GM18526 (cell line): Measurements from ENCODE around the gene TMEM87B.

ENCODE experiments used
- POLR2A ChIP-seq: IDR thresholded peaks from 3 replicates; pipeline ENCODE4 v1.6.1; 2011; ENCODE audit not compliant: insufficient read length; ENCODE audit errors: extremely low read depth

The TMEM87B gene

DNA sequence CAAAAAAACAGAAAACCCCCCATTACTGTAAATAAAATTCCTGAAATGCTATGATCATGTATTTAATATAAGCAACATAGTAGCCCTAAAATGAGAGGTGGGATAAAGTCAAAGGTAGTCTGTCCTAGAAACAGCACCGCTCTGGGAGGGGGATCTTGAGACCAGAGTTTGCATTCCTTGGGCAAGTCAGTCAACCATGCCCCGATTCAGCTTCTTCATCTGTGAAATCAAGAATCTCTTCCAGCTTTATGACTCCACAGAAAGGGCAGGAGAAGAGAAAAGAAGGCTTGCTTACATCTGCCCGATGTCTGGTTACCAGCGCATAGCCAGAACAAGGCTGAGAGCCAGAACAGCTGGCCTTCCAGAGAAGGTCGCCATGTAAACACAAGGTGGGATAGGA lies 81.0 kb downstream of the TMEM87B start:
- TF ChIP-seq POLR2A: no peak

DNA sequence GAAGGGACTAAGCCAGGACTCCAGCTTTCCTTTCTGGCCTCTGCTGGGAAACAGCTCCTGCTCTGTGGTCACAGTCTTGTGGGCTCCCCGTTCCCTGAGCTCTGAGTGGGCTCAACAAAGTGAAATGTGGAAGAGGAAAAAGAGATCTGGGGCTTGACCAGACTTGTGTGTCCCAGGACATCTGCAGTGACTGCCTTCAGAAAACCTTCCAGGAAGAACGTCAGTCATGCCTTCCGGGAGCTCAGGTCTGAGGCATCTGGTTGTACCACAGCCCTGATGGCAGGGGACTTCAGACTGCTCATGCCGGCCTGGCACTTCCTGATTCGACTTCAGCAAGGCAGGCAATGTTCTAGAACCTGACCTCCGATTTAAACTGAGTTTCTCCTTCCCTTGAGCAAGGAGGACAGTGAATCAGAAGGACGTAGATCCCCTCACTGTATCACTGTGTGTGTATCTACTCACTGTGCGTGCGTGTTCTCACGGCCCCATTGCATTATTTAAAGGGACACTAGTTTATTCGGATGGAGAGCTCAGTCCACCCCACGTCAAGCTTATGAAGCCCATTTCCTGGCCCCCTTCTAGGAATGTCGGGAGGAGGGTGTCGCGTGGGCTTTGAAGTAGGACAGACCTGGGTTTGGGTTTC lies 82.6 kb downstream of the TMEM87B start:
- TF ChIP-seq POLR2A: no peak

- no peak for TF ChIP-seq POLR2A
Observed at GRCh38 chr2:112138159-112139032, 83.3 kb downstream of the TMEM87B start, which contains the start of gene FBLN7. Gene FBLN7, plus strand, starts transcription at chr2:112138385. Its CDS starts 271 bp downstream, at chr2:112138656.

DNA sequence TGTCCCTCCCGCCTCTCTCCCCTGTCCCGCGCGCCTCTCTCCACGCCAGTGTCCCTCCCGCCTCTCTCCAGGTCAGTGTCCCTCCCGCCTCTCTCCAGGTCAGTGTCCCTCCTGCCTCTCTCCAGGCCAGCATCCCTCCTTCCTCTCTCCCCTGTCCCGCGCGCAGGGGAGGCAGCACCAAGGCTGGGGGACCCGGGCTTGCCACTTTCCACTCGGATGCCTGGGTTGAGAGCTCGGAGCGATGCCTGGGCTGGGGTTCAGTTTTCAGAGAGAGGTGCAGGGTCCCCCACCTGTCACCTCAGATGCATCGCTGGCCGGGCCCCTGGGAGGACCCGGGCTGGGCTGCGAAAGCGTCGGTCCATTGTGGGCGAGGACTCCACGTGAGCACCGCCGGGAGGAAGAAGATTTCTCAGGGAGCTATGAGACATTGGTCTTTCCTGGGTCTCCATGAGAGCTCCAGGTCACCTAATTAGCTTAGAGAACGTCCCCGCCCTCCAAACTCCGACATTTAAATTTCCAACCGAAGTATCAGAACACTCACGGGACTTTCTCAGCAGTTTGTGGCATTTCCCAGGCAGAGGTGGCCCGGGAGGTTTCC lies 85.2 kb downstream of the TMEM87B start:
- TF ChIP-seq POLR2A: no peak

DNA sequence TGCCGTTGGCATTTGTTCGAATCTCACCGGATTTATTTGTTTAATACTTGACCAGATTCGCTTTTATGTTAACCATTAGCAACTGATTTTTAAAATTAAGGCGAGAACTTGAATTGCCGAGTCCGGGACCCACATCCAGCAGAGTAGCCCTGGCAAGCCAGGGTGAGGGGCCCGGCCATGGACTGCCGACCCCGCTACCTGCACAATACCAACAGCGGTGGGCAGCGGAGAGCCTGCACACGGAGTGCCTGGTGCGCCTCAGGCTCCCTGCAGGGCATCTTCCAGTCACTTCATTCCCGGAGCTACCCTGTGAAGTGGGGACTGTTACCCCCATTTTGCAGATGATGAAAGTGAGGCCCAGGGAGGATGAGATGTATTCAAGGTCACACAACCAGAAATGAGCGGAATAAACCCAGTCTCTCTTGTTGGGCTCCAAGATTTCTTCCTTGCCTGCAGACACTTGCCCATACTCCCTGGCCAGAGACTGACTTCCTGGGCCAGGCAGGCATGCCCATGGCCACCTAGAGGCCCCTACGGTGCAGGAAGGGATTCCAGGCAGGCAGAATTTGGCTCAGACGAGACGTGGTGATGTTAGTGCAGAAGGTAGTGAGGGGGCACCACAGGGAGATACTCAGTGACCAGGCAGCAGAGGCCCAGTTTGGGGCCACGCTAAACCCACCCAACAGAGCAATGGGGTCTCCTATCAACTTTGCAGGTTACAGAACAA lies 86.0 kb downstream of the TMEM87B start:
- TF ChIP-seq POLR2A: no peak

GRCh38 chr2:112141626-112142007 lies 86.5 kb downstream of the TMEM87B start:
- TF ChIP-seq POLR2A: no peak

- TF ChIP-seq POLR2A: no peak
Observed at GRCh38 chr2:112142525-112143078, 87.5 kb downstream of the TMEM87B start.

DNA sequence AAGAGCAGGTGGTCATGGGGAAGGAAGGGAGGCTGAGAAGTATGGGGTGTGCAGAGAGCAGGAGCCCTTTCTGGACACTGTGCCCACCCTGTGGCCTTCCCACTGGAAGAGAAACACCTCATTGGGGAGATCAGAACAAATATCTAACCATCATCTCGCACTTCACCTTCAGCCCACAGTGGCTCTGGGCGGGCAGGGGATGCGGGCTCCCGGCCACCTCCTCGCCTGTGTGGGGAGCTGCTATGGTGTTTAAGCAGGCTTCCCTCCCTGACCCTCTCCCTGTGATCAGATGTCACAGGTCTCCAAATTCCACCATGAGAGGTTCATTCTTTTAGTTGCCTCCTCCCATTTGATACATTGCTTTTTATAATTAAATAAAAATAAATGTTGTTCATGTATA lies 88.1 kb downstream of the TMEM87B start:
- no peak for TF ChIP-seq POLR2A

DNA sequence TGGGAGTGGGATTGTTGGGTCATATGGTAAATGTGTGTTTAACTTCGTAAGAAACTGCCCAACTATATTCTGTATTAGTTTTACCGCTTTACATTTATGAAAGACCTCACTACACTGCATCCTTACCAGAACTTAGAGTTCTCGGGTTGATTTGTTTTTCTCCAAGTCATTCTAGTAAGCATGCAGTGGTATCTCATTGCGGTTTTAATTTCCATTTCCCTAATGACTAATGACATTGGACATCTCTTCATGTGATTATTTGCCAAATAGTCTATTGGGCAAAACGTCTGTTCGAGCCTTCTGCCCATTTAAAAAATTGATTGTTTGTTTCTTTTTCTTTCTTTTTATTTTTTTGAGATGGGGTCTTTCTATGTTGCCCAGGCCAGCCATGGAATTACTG lies 89.9 kb downstream of the TMEM87B start:
- no peak for TF ChIP-seq POLR2A

GRCh38 chr2:112147382-112148168 lies 92.5 kb downstream of the TMEM87B start:
- no peak for TF ChIP-seq POLR2A

DNA sequence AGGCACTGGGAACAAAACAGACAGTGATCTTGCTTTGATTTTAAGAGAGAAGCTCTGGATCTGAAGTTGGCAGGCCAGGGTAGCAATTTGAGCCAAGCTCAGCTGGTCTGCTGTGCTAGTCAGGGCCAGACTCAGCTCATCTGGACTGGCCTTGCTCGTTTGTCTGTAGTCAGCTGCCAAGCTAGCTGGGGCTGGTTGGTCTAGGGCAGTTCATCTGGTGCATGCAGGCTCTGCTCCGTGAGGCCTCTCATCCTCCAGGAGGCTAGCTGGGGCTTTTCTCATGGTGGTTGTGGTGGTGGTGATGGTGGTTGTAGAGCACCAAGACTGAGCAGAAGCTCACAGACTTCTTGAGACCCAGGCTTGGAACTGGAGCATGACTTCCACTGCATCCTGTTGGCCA lies 93.4 kb downstream of the TMEM87B start:
- no peak for TF ChIP-seq POLR2A

DNA sequence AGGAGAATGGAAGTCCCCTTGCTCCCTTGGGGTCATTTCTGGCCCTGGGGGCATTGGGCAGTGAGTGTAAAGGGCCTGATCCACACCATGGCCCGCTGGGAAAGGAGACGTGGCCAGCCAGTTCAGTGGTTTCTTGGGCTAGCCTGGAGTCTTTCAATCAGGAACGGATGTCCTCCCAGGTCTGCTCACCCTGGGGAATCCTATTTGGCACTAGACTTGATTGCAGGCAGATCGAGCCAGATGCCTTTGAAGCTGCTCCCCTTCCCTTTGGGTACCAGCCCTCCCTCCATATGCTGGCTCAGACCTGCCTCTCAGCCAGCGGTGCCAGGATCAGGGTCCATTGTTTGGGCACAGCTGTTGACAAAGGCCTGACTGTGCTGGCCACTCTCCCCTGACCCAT lies 94.1 kb downstream of the TMEM87B start:
- no peak for TF ChIP-seq POLR2A

- TF ChIP-seq POLR2A: no peak
Observed at GRCh38 chr2:112149866-112150435, 94.9 kb downstream of the TMEM87B start.

GRCh38 chr2:112150447-112150846 lies 95.4 kb downstream of the TMEM87B start:
- TF ChIP-seq POLR2A: no peak
